Caco-2 (cell line): ENCODE results near the gene ATF7IP2. TPM values are rescaled to one million over a fixed set of nuclear protein-coding genes. Genes with fewer than 3 reads are reported as not detected.

Experiments
- BruUV-seq: library from RNA; stranded (reverse); fragments of 400-500 nt; replicated peaks from 2 replicates; lab custom pipeline; 2021; lab: Mats Ljungman, UMichigan
- CTCF ChIA-PET: fragments of 300-600 bp; sonication (Branson Sonifier 250); formaldehyde crosslinking; loops from one replicate; lab custom pipeline; 2022; ENCODE audit warnings: antibody characterized with exemption; lab: Charles Lee
- POLR2A ChIA-PET: fragments of 300-600 bp; sonication (Branson Sonifier 250); formaldehyde crosslinking; loops from one replicate; lab custom pipeline; 2022; ENCODE audit warnings: antibody characterized with exemption; lab: Charles Lee
- DNase-seq, 2 experiments: peaks; one replicate each; pipeline versions ENCODE4 v3.0.0 to v3.0.0-alpha.2; 2020 to 2022
- H3K27me3 ChIP-seq: replicated peaks from 2 replicates; pipeline ENCODE4 v1.6.0; 2011; ENCODE audit warnings: low read length; ENCODE audit not compliant: control insufficient read depth, insufficient read depth
- H3K36me3 ChIP-seq: 2 replicates; pipeline ENCODE4 v1.5.1; 2011; ENCODE audit warnings: low read length; ENCODE audit not compliant: control insufficient read depth, insufficient read depth
- H3K4me1 ChIP-seq: fragments of 250-450 bp; sonication (Bioruptor Pico); 2 replicates; pipeline ENCODE4 v1.5.1; 2020; ENCODE audit warnings: mild to moderate bottlenecking
- H3K4me3 ChIP-seq: 2 replicates; pipeline ENCODE4 v1.5.1; 2011; ENCODE audit warnings: low read depth, mild to moderate bottlenecking, control low read depth, low read length
- H3K9me3 ChIP-seq: fragments of 250-450 bp; sonication (Bioruptor Pico); 2 replicates; pipeline ENCODE4 v1.5.1; 2020; ENCODE audit warnings: mild to moderate bottlenecking, moderate library complexity
- H3K27ac Mint-ChIP-seq: one replicate; pipeline ENCODE4 v1.8.0; 2022; ENCODE audit warnings: mixed read lengths; ENCODE audit not compliant: unreplicated experiment
- H3K27me3 Mint-ChIP-seq: one replicate; pipeline ENCODE4 v1.8.0; 2022; ENCODE audit warnings: mixed read lengths; ENCODE audit not compliant: insufficient read depth, unreplicated experiment
- H3K36me3 Mint-ChIP-seq: one replicate; pipeline ENCODE4 v1.8.0; 2022; ENCODE audit warnings: mild to moderate bottlenecking, mixed read lengths; ENCODE audit not compliant: insufficient read depth, unreplicated experiment
- H3K4me1 Mint-ChIP-seq: one replicate; pipeline ENCODE4 v1.8.0; 2022; ENCODE audit warnings: low read depth, mixed read lengths; ENCODE audit not compliant: unreplicated experiment
- H3K4me3 Mint-ChIP-seq: one replicate; pipeline ENCODE4 v1.8.0; 2022; ENCODE audit warnings: mild to moderate bottlenecking, moderate library complexity, mixed read lengths; ENCODE audit not compliant: unreplicated experiment
- H3K9me3 Mint-ChIP-seq: one replicate; pipeline ENCODE4 v1.8.0; 2022; ENCODE audit warnings: mixed read lengths; ENCODE audit not compliant: unreplicated experiment
- CTCF ChIP-seq, 2 experiments: fragments of 200-600 bp in 1 of 2; IDR thresholded peaks; 1 replicate in 1 of 2; 2 replicates in 1 of 2; pipeline versions ENCODE4 v1.5.1 to v1.8.0; 2011 to 2022; ENCODE audit warnings: antibody characterized with exemption in 1 of 2, control low read depth in 1 of 2, inconsistent platforms in 1 of 2, low read depth in 1 of 2, low read length in 1 of 2, mild to moderate bottlenecking in 1 of 2, moderate library complexity in 1 of 2; ENCODE audit not compliant: insufficient read depth in 1 of 2, severe bottlenecking in 1 of 2, unreplicated experiment in 1 of 2
- intact Hi-C: fragments of 100-400 bp; cut with micrococcal nuclease; formaldehyde crosslinking; loops from one replicate; pipeline ENCODE4 v1.10.0; 2022; ENCODE audit not compliant: unreplicated experiment
- total RNA-seq: library from RNA; stranded (reverse); gene quantifications from 2 replicates; pipeline ENCODE4 v1.2.3, GENCODE V29; 2022

The ATF7IP2 gene
- total RNA-seq, 1 experiment from 2014 or later: 16.4 TPM

DNA sequence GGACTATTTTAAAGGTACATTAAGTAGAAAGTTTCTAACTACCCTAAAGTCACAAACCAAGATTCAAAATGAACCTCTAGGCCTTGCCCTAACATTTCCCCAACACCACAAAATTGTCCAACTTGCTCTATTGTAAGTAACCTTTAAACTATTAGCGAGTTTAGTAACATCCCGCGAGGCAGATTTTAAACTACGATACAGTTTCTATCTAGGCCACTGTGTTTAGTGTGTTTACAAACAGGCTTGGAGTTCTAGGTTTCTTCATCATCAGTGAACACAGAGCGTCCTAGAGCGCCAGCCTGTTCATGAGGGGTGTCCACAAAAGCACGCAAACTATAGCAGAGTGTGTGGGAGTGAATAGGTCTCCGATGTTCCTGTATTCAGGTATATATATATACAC is 142.8 kb downstream of the ATF7IP2 start:
- Histone ChIP-seq H3K4me1 (peaks cover 17% of the 10 kb centered on the region), H3K9me3 (no peaks in the 10 kb centered on the region), H3K4me3 (no peak overlapping the region), H3K36me3 (peaks cover 3% of the 10 kb centered on the region; the same call in 1 of the 2 replicates), H3K27me3 (no peaks in the 10 kb centered on the region)
- Mint-ChIP-seq H3K27ac (no peak overlapping the region), H3K4me3 (no peak overlapping the region), H3K4me1 (peaks cover 19% of the 10 kb centered on the region), H3K36me3 (peaks cover 93% of the 10 kb centered on the region), H3K9me3 (peaks cover 11% of the 10 kb centered on the region), H3K27me3 (no peaks in the 10 kb centered on the region)
- ChIA-PET POLR2A (no interaction called here), CTCF (no interaction called here)
- no peak for TF ChIP-seq CTCF (IDR thresholded peaks at IDR 0.05; ENCODE audit: insufficient read depth in 1 of 2, low read depth in 1 of 2, low read length in 1 of 2, severe bottlenecking in 1 of 2, unreplicated experiment in 1 of 2)
- BruUV-seq: no TSS peak
- intact Hi-C loops: loop anchor here (5.0 kb wide), 1 partner anchor 139 kb away; no protein-coding TSS in a partner anchor
- DNase-seq: no peak

DNA sequence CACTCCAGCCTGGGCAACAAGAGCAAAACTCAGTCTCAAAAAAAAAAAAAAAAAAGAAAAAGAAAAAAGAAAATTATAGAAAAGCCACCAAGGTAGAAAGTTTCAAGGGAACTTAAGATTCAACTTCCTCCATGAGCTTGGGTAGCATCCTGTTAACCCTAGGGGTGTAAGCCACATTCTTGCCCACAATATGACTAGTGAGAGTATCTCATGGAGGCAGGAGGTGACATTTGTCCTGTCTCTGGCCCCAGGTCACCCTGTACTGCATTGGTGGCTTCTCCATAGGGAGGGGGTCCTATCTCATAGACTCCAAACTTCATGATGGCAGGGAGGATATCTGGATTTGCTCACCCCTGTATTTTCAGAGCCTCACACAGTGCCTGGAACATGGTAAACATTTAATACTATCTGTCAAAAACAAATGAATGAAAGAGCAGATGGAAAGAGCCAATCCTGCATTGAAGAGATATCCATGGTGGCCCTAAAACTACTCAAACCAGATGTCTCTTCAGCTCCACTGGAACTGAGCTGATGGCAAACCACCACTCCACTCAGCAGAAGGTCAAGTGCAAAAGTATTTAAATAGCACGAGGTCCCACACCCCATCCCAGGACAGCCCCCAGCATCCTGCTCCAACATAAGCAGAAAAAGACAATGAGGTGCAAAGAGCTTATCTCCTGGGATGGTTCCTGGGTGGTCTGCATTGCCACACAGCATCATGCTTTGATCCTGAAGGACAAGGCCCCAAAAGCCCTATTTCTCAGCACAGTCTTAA is 144.2 kb downstream of the ATF7IP2 start:
- POLR2A ChIA-PET: no interaction called here
- no peak for TF ChIP-seq CTCF (IDR thresholded peaks at IDR 0.05; ENCODE audit: insufficient read depth in 1 of 2, low read depth in 1 of 2, low read length in 1 of 2, severe bottlenecking in 1 of 2, unreplicated experiment in 1 of 2)
- Mint-ChIP-seq H3K4me3 (no peak overlapping the region), H3K36me3 (peaks cover 94% of the 10 kb centered on the region), H3K27ac (no peak overlapping the region), H3K9me3 (peaks cover 10% of the 10 kb centered on the region), H3K27me3 (no peaks in the 10 kb centered on the region), H3K4me1 (peaks cover 18% of the 10 kb centered on the region)
- BruUV-seq: no TSS peak
- no peaks in the 10 kb centered on the region for H3K9me3 ChIP-seq
- no peaks in the 10 kb centered on the region for H3K27me3 ChIP-seq
- intact Hi-C loops: loop anchor here (5.0 kb wide), 1 partner anchor 137 kb away; no protein-coding TSS in a partner anchor
- H3K4me1 ChIP-seq: peaks cover 13% of the 10 kb centered on the region
- H3K4me3 ChIP-seq: no peak overlapping the region
- no peak for DNase-seq
- CTCF ChIA-PET: no interaction called here
- peaks cover 3% of the 10 kb centered on the region; the same call in 1 of the 2 replicates for H3K36me3 ChIP-seq

DNA sequence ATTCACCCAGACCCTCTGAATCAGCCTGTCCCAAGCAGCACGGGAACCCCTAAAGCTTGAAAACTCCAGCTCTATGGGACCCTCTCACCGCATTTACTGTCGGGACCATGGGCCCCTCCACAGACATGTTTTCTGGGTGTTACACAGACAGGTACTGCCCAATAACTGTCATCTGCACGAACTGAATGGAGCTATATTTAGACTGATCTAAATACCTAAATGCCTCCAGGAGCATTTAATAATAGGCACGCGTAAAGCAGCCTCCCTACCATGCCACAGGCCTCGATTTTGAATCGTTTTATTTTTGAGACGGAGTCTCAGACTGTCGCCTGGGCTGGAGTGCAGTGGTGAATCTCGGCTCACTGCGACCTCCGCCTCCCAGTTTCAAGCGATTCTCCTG is 144.8 kb downstream of the ATF7IP2 start:
- no peaks in the 10 kb centered on the region for H3K9me3 ChIP-seq
- no peak overlapping the region for H3K4me3 Mint-ChIP-seq
- BruUV-seq: no TSS peak
- H3K9me3 Mint-ChIP-seq: peaks cover 4% of the 10 kb centered on the region
- peaks cover 93% of the 10 kb centered on the region for H3K36me3 Mint-ChIP-seq
- H3K27me3 ChIP-seq: no peaks in the 10 kb centered on the region
- no peaks in the 10 kb centered on the region for H3K27me3 Mint-ChIP-seq
- ChIA-PET POLR2A (no interaction called here), CTCF (no interaction called here)
- no peak overlapping the region for H3K27ac Mint-ChIP-seq
- TF ChIP-seq CTCF (IDR thresholded peaks at IDR 0.05; ENCODE audit: insufficient read depth in 1 of 2, low read depth in 1 of 2, low read length in 1 of 2, severe bottlenecking in 1 of 2, unreplicated experiment in 1 of 2): no peak
- peaks cover 12% of the 10 kb centered on the region for H3K4me1 Mint-ChIP-seq
- intact Hi-C loops: no loop called here
- peaks cover 12% of the 10 kb centered on the region for H3K4me1 ChIP-seq
- H3K4me3 ChIP-seq: no peak overlapping the region
- no peak for DNase-seq
- peaks cover 3% of the 10 kb centered on the region; the same call in 1 of the 2 replicates for H3K36me3 ChIP-seq
